ENCODE measurements around the gene BMP2K.

- TF ChIP-seq CTCF (conservative IDR thresholded peaks at IDR 0.05; ENCODE audit: low read length) (no peak), EZH2phosphoT487 (IDR thresholded peaks at IDR 0.05; ENCODE audit: borderline replicate concordance, low read depth, low read length) (no peak)
Measured at GRCh38 chr4:78779280-78779679, 3.1 kb downstream of the BMP2K start.
